GM23248 (cell line): Measurements from ENCODE around the gene THAP9. TPM values are rescaled to one million over a fixed set of nuclear protein-coding genes. Genes with fewer than 3 reads are reported as not detected.
"Not testable (repeated sequence)": the region's sequence is repeated elsewhere in the genome, so short reads cannot be mapped to it uniquely, and the experiment has no call there.

Experiments used
- DNase-seq: peaks from one replicate; pipeline ENCODE4 v3.0.0-alpha.2; 2015
- H2AFZ ChIP-seq: fragments of 200-600 bp; sonication (generic); 2 replicates; pipeline ENCODE4 v1.6.1; 2016; ENCODE audit warnings: antibody characterized with exemption
- H3F3A ChIP-seq: fragments of 200-600 bp; sonication (generic); 2 replicates; pipeline ENCODE4 v1.6.1; 2016; ENCODE audit warnings: mild to moderate bottlenecking, antibody characterized with exemption, mixed run types; ENCODE audit not compliant: insufficient read depth
- H3K27ac ChIP-seq: fragments of 200-600 bp; sonication (generic); 2 replicates; pipeline ENCODE4 v1.5.1; 2016; ENCODE audit warnings: mild to moderate bottlenecking
- H3K27me3 ChIP-seq: fragments of 200-600 bp; sonication (generic); replicated peaks from 2 replicates; pipeline ENCODE4 v1.6.1; 2016; ENCODE audit warnings: mild to moderate bottlenecking; ENCODE audit not compliant: insufficient read depth
- H3K36me3 ChIP-seq: fragments of 200-600 bp; sonication (generic); 2 replicates; pipeline ENCODE4 v1.6.1; 2016; ENCODE audit warnings: low read depth, mild to moderate bottlenecking
- H3K4me1 ChIP-seq: fragments of 200-600 bp; sonication (generic); 2 replicates; pipeline ENCODE4 v1.6.1; 2016; ENCODE audit warnings: mild to moderate bottlenecking; ENCODE audit not compliant: insufficient read depth
- H3K4me2 ChIP-seq: fragments of 200-600 bp; sonication (generic); one replicate; pipeline ENCODE4 v1.6.1; 2016; ENCODE audit warnings: mild to moderate bottlenecking; ENCODE audit not compliant: unreplicated experiment
- H3K4me3 ChIP-seq: fragments of 200-600 bp; sonication (generic); 2 replicates; pipeline ENCODE4 v1.5.1; 2016; ENCODE audit warnings: mild to moderate bottlenecking
- H3K79me2 ChIP-seq: fragments of 200-600 bp; sonication (generic); 2 replicates; pipeline ENCODE4 v1.6.1; 2016; ENCODE audit warnings: mild to moderate bottlenecking; ENCODE audit not compliant: insufficient read depth
- H3K9ac ChIP-seq: fragments of 200-600 bp; sonication (generic); 2 replicates; pipeline ENCODE4 v1.6.1; 2016; ENCODE audit warnings: mild to moderate bottlenecking
- H3K9me2 ChIP-seq: fragments of 200-600 bp; sonication (generic); 2 replicates; pipeline ENCODE4 v1.6.1; 2016; ENCODE audit warnings: mixed run types, mild to moderate bottlenecking, moderate library complexity; ENCODE audit not compliant: insufficient read depth
- H3K9me3 ChIP-seq: fragments of 200-600 bp; sonication (generic); one replicate; pipeline ENCODE4 v1.6.1; 2017; ENCODE audit warnings: low read depth
- H4K20me1 ChIP-seq: fragments of 200-600 bp; sonication (generic); 2 replicates; pipeline ENCODE4 v1.6.0; 2016; ENCODE audit not compliant: insufficient read depth
- EZH2 ChIP-seq: fragments of 200-600 bp; sonication (generic); IDR thresholded peaks from 2 replicates; pipeline ENCODE4 v1.6.1; 2018; ENCODE audit warnings: antibody characterized with exemption, mild to moderate bottlenecking; ENCODE audit not compliant: insufficient read depth, poor library complexity, severe bottlenecking
- EZH2phosphoT487 ChIP-seq: fragments of 200-600 bp; sonication (generic); IDR thresholded peaks from 2 replicates; pipeline ENCODE4 v1.6.1; 2018; ENCODE audit warnings: antibody characterized with exemption, moderate library complexity, mild to moderate bottlenecking, low read depth; ENCODE audit not compliant: insufficient read depth
- WGBS, 2 experiments: methylation state at CpG; one replicate each; pipeline ENCODE4 v1.1.6; 2015 to 2017; ENCODE audit warnings: low lambda C conversion rate in 2 of 2, low coverage in 1 of 2; ENCODE audit errors: missing lambda C conversion rate in 2 of 2; 5-methylcytosine and 5-hydroxymethylcytosine counted together
- in situ Hi-C: fragments of 300-500 bp; cut with MboI; formaldehyde crosslinking; loops from 2 replicates; pipeline ENCODE4 v1.15.0; 2020
- polyA plus RNA-seq: library from polyadenylated mRNA; unstranded; fragments of >200 nt; fragmentation: Nextera tagmentation; extraction: Ambion mirVana; gene quantifications from 2 replicates; pipeline ENCODE4 v1.2.1, GENCODE V29; 2016
- total RNA-seq: library from RNA; depleted of rRNA; stranded (reverse); fragments of >200 nt; shearing (Covaris generic); gene quantifications from 2 replicates; pipeline ENCODE4 v1.2.3, GENCODE V29; 2014; rRNA removed

The THAP9 gene
- total RNA-seq (1.6 and 3.9 TPM in 2 replicates), polyA plus RNA-seq (1.3 and 2.0 TPM in 2 replicates)

GRCh38 chr4:82900411-82901182, at the start of gene THAP9:
Gene THAP9 (plus strand): TSS chr4:82900735. CDS start chr4:82900803, 68 bp downstream.
- peak within 1 kb of the TSS; percentile 96 for H3K4me3 ChIP-seq
- no peaks in the 10 kb centered on the region for H3K9me3 ChIP-seq
- peaks cover 48% of the 10 kb centered on the region for H3F3A ChIP-seq
- H3K4me1 ChIP-seq: peaks cover 26% of the 10 kb centered on the region
- TF ChIP-seq EZH2phosphoT487 (no peak), EZH2 (no peak)
- H3K9ac ChIP-seq: peak within 1 kb of the TSS; percentile 99
- H3K36me3 ChIP-seq: peaks cover 14% of the 10 kb centered on the region; the same call in 1 of the 2 replicates
- H3K9me2 ChIP-seq: no peaks in the 10 kb centered on the region
- H3K27ac ChIP-seq: peak within 1 kb of the TSS; percentile 100
- peak; percentile 100 for DNase-seq
- H2AFZ ChIP-seq: peak within 1 kb of the TSS; percentile 80
- peak within 1 kb of the TSS; percentile 95 for H3K4me2 ChIP-seq
- in situ Hi-C loops: no loop called here
- peaks cover 63% of the 10 kb centered on the region for H3K79me2 ChIP-seq
- H3K27me3 ChIP-seq: no peaks in the 10 kb centered on the region
- no peaks in the 10 kb centered on the region for H4K20me1 ChIP-seq
- 0 to 1% methylated on average over 62 to 64 of the region's 67 CpGs for WGBS, 2 experiments

GRCh38 chr4:82851318-82851717, 49.2 kb upstream of the THAP9 start:
- no peaks in the 10 kb centered on the region for H3K9me3 ChIP-seq
- peaks cover 60% of the 10 kb centered on the region for H3F3A ChIP-seq
- H3K79me2 ChIP-seq: peaks cover 98% of the 10 kb centered on the region
- H4K20me1 ChIP-seq: no peaks in the 10 kb centered on the region
- no peak overlapping the region for H3K4me2 ChIP-seq
- no peak overlapping the region for H2AFZ ChIP-seq
- in situ Hi-C loops: loop anchor here (25.0 kb wide), 2 partner anchors 89 to 411 kb away; no protein-coding TSS in a partner anchor
- H3K27ac ChIP-seq: 0 out of 2 replicates have a peak overlapping the region, but pooled peaks have one; percentile 25
- 94 to 98% methylated on average over 2 of the region's 2 CpGs for WGBS, 2 experiments
- no peak overlapping the region for H3K4me3 ChIP-seq
- TF ChIP-seq EZH2phosphoT487: no peak
- no peak for TF ChIP-seq EZH2
- H3K36me3 ChIP-seq: peaks cover 96% of the 10 kb centered on the region
- no peak for DNase-seq
- no peaks in the 10 kb centered on the region for H3K9me2 ChIP-seq
- no peaks in the 10 kb centered on the region for H3K27me3 ChIP-seq
- no peak overlapping the region for H3K9ac ChIP-seq
- no peaks in the 10 kb centered on the region for H3K4me1 ChIP-seq

GRCh38 chr4:82851885-82852750, 48.4 kb upstream of the THAP9 start:
- Histone ChIP-seq H4K20me1 (no peaks in the 10 kb centered on the region), H3K4me2 (no peak overlapping the region), H3K27me3 (no peaks in the 10 kb centered on the region), H3F3A (peaks cover 64% of the 10 kb centered on the region), H3K9ac (no peak overlapping the region), H3K9me2 (no peaks in the 10 kb centered on the region), H3K27ac (peak overlapping the region; percentile 25; the same call in 1 of the 2 replicates), H3K4me1 (no peaks in the 10 kb centered on the region), H3K79me2 (peaks cover 98% of the 10 kb centered on the region), H3K4me3 (no peak overlapping the region), H3K9me3 (no peaks in the 10 kb centered on the region), H2AFZ (no peak overlapping the region), H3K36me3 (peaks cover 96% of the 10 kb centered on the region)
- peak; percentile 61 for DNase-seq
- in situ Hi-C loops: loop anchor here (25.0 kb wide), 2 partner anchors 90 to 410 kb away; no protein-coding TSS in a partner anchor
- TF ChIP-seq EZH2phosphoT487 (no peak), EZH2 (no peak)
- WGBS, 2 experiments: 53% methylated on average over 1 of the region's 1 CpG

- Histone ChIP-seq H4K20me1 (0 out of 2 replicates have a peak, but pooled peaks cover 4% of the 10 kb centered on the region), H3K79me2 (peaks cover 98% of the 10 kb centered on the region), H2AFZ (no peak overlapping the region), H3K4me1 (no peaks in the 10 kb centered on the region), H3K4me2 (no peak overlapping the region), H3K4me3 (no peak overlapping the region), H3K9ac (no peak overlapping the region), H3K27me3 (no peaks in the 10 kb centered on the region), H3K36me3 (peaks cover 96% of the 10 kb centered on the region), H3K9me3 (no peaks in the 10 kb centered on the region), H3K27ac (peak overlapping the region; percentile 25; the same call in 1 of the 2 replicates), H3K9me2 (no peaks in the 10 kb centered on the region), H3F3A (peaks cover 63% of the 10 kb centered on the region)
- DNase-seq: no peak
- in situ Hi-C loops: loop anchor here (25.0 kb wide), 2 partner anchors 91 to 409 kb away; no protein-coding TSS in a partner anchor
- TF ChIP-seq EZH2: no peak
- no peak for TF ChIP-seq EZH2phosphoT487
- 74 to 77% methylated on average over 5 of the region's 5 CpGs for WGBS, 2 experiments
These were observed 47.7 kb upstream of the THAP9 start for GRCh38 chr4:82852751-82853285.

- H3K9me2 ChIP-seq: not testable (repeated sequence)
- in situ Hi-C loops: loop anchor here (25.0 kb wide), 2 partner anchors 98 to 402 kb away; no protein-coding TSS in a partner anchor
- peaks cover 52% of the 10 kb centered on the region for H3F3A ChIP-seq
These were observed 40.0 kb upstream of the THAP9 start for GRCh38 chr4:82860487-82860886.

More at GRCh38 chr4:82860487-82860886, 40.0 kb upstream of the THAP9 start:
- H3K27ac ChIP-seq, H3K27me3 ChIP-seq, H4K20me1 ChIP-seq, H3K4me3 ChIP-seq, H3K4me2 ChIP-seq, DNase-seq, H3K9ac ChIP-seq, H2AFZ ChIP-seq, H3K9me3 ChIP-seq: not testable (repeated sequence)
- peaks cover 83% of the 10 kb centered on the region for H3K36me3 ChIP-seq
- 98 to 100% methylated on average over 2 of the region's 2 CpGs for WGBS, 2 experiments
- peaks cover 95% of the 10 kb centered on the region for H3K79me2 ChIP-seq
- peaks cover 17% of the 10 kb centered on the region for H3K4me1 ChIP-seq
